HepG2 (cell line): ENCODE results near the gene PRKAR2A. TPM values are rescaled to one million over a fixed set of nuclear protein-coding genes. Genes with fewer than 3 reads are reported as not detected.

Source experiments
- ARNT ChIP-seq: fragments of 450-650 bp; IDR thresholded peaks from 2 replicates; pipeline ENCODE4 v1.6.1; 2017
- JUNB ChIP-seq: sonication (generic); formaldehyde crosslinking; IDR thresholded peaks from 2 replicates; pipeline ENCODE4 v1.8.0; 2022; ENCODE audit warnings: missing genetic modification reagents, mild to moderate bottlenecking, borderline replicate concordance
- MAF1 ChIP-seq: sonication (generic); formaldehyde crosslinking; IDR thresholded peaks from 2 replicates; pipeline ENCODE4 v1.5.0; 2020; ENCODE audit warnings: missing genetic modification reagents, borderline replicate concordance
- MTA3 ChIP-seq: sonication (generic); formaldehyde crosslinking; IDR thresholded peaks from 2 replicates; pipeline ENCODE4 v1.4.0; 2020; ENCODE audit warnings: missing genetic modification reagents
- RORA ChIP-seq: sonication (generic); formaldehyde crosslinking; IDR thresholded peaks from 2 replicates; pipeline ENCODE4 v1.5.0; 2020; ENCODE audit warnings: mild to moderate bottlenecking, missing genetic modification reagents, moderate library complexity
- TEAD2 ChIP-seq: sonication (generic); formaldehyde crosslinking; IDR thresholded peaks from 2 replicates; pipeline ENCODE4 v1.9.0; 2021; ENCODE audit warnings: missing genetic modification reagents
- ZNF510 ChIP-seq: sonication (generic); formaldehyde crosslinking; IDR thresholded peaks from 2 replicates; pipeline ENCODE4 v1.4.0; 2020; ENCODE audit warnings: low read depth, mild to moderate bottlenecking, missing genetic modification reagents
- ZNF607 ChIP-seq: sonication (generic); formaldehyde crosslinking; IDR thresholded peaks from 2 replicates; pipeline ENCODE4 v1.5.1; 2020; ENCODE audit warnings: missing genetic modification reagents, mild to moderate bottlenecking, borderline replicate concordance
- polyA plus RNA-seq, 8 experiments: library from polyadenylated mRNA; depleted of rRNA in 3 of 8; stranded (reverse) in 7 of 8; unstranded in 1 of 8; fragments of >200 nt; fragmentation: Illumina TruSeq in 4 of 8; extraction: Trizol in 4 of 8; gene quantifications; 2 replicates each; pipeline versions ENCODE4 v1.2.1 to v1.2.3, GENCODE V29; 2011 to 2016; ENCODE audit warnings: low read depth in 4 of 8, missing spikeins in 1 of 8, mixed read lengths in 1 of 8; ENCODE audit not compliant: insufficient read depth in 1 of 8
- total RNA-seq, 5 experiments: library from RNA; depleted of rRNA; stranded (reverse); fragments of >200 nt; fragmentation: Illumina TruSeq; extraction: Trizol; gene quantifications; 2 replicates each; pipeline ENCODE4 v1.2.3, GENCODE V29; 2016; ENCODE audit warnings: low read depth in 1 of 5
- TF ChIP-seq, protein P1 (sequence below): sonication (generic); formaldehyde crosslinking; IDR thresholded peaks from 2 replicates; pipeline ENCODE4 v1.5.0; 2020; ENCODE audit warnings: mild to moderate bottlenecking, missing genetic modification reagents, moderate library complexity
- TF ChIP-seq, protein P2 (sequence below): sonication (generic); formaldehyde crosslinking; IDR thresholded peaks from 2 replicates; pipeline ENCODE4 v1.4.0; 2020; ENCODE audit warnings: missing genetic modification reagents, borderline replicate concordance
- TF ChIP-seq, protein P3 (sequence below): sonication (generic); formaldehyde crosslinking; IDR thresholded peaks from 2 replicates; pipeline ENCODE4 v1.4.0; 2020; ENCODE audit warnings: mild to moderate bottlenecking, missing genetic modification reagents
- TF ChIP-seq, protein P4 (sequence below), 2 experiments: fragments of 450-650 bp in 1 of 2; sonication (generic) in 1 of 2; formaldehyde crosslinking; IDR thresholded peaks; 2 replicates each; pipeline versions ENCODE4 v1.5.0 to v1.8.0; 2020 to 2022; ENCODE audit warnings: mild to moderate bottlenecking in 1 of 2, missing genetic modification reagents in 1 of 2
- TF ChIP-seq, protein P5 (sequence below): sonication (generic); formaldehyde crosslinking; IDR thresholded peaks from 2 replicates; pipeline ENCODE4 v1.8.0; 2022; ENCODE audit warnings: mild to moderate bottlenecking, missing genetic modification reagents; ENCODE audit not compliant: insufficient replicate concordance
- TF ChIP-seq, protein P6 (sequence below): IDR thresholded peaks from 2 replicates; pipeline ENCODE4 v1.6.1; 2016; ENCODE audit warnings: missing genetic modification reagents, missing compliant biosample characterization

The PRKAR2A gene
- total and polyA plus RNA-seq, 2 of the 13 experiments (the other 11 are each of a cell fraction or from before 2014, with no cell fraction given): 11.8 to 29.2 TPM

DNA sequence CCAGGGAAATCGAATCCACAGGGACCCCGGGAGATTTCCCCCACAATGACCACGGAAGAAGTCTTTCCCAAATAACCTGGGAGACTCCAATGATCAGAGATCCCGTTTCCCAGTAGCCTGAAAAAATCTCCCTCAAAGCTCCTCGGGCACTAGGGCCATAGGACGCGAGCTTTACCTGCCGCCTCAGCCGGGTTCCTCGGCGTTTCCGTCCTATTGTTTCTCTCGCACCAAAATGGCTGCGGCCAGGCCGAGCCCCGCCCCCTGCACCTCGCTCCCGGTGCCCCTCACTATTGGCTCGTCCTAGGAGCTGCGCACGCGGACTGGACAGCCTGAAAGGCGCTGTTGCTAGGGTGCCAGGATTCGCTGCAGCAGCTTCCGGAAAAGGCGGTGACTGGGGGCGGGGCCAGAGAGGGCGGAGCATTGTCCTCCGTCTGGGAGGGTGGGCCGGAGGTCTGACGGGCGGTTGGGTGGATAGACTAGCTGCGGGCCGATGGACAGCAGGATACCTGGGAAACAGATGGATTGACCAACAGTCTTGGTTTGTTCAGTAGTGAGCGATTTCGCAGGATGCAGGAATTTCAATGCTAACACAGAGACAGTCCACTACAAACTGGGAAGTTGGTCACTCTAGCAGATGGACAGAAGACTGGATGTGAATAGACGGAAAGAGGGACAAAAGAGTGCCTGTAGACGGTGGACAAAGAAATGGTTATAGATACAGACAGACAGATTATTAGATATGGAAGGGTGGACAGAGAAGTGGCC is 130.5 kb downstream of the PRKAR2A start, which contains the start of gene IP6K2 (continued):
- TF ChIP-seq, protein P1, sequence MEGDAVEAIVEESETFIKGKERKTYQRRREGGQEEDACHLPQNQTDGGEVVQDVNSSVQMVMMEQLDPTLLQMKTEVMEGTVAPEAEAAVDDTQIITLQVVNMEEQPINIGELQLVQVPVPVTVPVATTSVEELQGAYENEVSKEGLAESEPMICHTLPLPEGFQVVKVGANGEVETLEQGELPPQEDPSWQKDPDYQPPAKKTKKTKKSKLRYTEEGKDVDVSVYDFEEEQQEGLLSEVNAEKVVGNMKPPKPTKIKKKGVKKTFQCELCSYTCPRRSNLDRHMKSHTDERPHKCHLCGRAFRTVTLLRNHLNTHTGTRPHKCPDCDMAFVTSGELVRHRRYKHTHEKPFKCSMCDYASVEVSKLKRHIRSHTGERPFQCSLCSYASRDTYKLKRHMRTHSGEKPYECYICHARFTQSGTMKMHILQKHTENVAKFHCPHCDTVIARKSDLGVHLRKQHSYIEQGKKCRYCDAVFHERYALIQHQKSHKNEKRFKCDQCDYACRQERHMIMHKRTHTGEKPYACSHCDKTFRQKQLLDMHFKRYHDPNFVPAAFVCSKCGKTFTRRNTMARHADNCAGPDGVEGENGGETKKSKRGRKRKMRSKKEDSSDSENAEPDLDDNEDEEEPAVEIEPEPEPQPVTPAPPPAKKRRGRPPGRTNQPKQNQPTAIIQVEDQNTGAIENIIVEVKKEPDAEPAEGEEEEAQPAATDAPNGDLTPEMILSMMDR (CRISPR knock-in tag): no peak
- TF ChIP-seq JUNB (CRISPR knock-in tag) (no peak), MTA3 (CRISPR knock-in tag) (no peak), ARNT (no peak), ZNF607 (CRISPR knock-in tag) (peak; percentile 72; the same call in 1 of the 2 replicates), MAF1 (no peak), TEAD2 (no peak), RORA (no peak), ZNF510 (CRISPR knock-in tag) (no peak)
- TF ChIP-seq, protein P2, sequence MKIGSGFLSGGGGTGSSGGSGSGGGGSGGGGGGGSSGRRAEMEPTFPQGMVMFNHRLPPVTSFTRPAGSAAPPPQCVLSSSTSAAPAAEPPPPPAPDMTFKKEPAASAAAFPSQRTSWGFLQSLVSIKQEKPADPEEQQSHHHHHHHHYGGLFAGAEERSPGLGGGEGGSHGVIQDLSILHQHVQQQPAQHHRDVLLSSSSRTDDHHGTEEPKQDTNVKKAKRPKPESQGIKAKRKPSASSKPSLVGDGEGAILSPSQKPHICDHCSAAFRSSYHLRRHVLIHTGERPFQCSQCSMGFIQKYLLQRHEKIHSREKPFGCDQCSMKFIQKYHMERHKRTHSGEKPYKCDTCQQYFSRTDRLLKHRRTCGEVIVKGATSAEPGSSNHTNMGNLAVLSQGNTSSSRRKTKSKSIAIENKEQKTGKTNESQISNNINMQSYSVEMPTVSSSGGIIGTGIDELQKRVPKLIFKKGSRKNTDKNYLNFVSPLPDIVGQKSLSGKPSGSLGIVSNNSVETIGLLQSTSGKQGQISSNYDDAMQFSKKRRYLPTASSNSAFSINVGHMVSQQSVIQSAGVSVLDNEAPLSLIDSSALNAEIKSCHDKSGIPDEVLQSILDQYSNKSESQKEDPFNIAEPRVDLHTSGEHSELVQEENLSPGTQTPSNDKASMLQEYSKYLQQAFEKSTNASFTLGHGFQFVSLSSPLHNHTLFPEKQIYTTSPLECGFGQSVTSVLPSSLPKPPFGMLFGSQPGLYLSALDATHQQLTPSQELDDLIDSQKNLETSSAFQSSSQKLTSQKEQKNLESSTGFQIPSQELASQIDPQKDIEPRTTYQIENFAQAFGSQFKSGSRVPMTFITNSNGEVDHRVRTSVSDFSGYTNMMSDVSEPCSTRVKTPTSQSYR: no peak
- TF ChIP-seq, protein P3, sequence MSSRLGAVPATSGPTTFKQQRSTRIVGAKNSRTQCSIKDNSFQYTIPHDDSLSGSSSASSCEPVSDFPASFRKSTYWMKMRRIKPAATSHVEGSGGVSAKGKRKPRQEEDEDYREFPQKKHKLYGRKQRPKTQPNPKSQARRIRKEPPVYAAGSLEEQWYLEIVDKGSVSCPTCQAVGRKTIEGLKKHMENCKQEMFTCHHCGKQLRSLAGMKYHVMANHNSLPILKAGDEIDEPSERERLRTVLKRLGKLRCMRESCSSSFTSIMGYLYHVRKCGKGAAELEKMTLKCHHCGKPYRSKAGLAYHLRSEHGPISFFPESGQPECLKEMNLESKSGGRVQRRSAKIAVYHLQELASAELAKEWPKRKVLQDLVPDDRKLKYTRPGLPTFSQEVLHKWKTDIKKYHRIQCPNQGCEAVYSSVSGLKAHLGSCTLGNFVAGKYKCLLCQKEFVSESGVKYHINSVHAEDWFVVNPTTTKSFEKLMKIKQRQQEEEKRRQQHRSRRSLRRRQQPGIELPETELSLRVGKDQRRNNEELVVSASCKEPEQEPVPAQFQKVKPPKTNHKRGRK (CRISPR knock-in tag): no peak
- TF ChIP-seq, protein P4, sequence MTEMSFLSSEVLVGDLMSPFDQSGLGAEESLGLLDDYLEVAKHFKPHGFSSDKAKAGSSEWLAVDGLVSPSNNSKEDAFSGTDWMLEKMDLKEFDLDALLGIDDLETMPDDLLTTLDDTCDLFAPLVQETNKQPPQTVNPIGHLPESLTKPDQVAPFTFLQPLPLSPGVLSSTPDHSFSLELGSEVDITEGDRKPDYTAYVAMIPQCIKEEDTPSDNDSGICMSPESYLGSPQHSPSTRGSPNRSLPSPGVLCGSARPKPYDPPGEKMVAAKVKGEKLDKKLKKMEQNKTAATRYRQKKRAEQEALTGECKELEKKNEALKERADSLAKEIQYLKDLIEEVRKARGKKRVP (CRISPR knock-in tag; IDR thresholded peaks at IDR 0.05): no peak
- TF ChIP-seq, protein P5, sequence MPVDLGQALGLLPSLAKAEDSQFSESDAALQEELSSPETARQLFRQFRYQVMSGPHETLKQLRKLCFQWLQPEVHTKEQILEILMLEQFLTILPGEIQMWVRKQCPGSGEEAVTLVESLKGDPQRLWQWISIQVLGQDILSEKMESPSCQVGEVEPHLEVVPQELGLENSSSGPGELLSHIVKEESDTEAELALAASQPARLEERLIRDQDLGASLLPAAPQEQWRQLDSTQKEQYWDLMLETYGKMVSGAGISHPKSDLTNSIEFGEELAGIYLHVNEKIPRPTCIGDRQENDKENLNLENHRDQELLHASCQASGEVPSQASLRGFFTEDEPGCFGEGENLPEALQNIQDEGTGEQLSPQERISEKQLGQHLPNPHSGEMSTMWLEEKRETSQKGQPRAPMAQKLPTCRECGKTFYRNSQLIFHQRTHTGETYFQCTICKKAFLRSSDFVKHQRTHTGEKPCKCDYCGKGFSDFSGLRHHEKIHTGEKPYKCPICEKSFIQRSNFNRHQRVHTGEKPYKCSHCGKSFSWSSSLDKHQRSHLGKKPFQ (CRISPR knock-in tag): no peak
- TF ChIP-seq, protein P6, sequence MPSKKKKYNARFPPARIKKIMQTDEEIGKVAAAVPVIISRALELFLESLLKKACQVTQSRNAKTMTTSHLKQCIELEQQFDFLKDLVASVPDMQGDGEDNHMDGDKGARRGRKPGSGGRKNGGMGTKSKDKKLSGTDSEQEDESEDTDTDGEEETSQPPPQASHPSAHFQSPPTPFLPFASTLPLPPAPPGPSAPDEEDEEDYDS: peak; percentile 90
